ENCODE results near the gene KRTAP4-6. TPM values are rescaled to one million over a fixed set of nuclear protein-coding genes. Genes with fewer than 3 reads are reported as not detected.
"Not testable (repeated sequence)": the region's sequence is repeated elsewhere in the genome, so short reads cannot be mapped to it uniquely, and the experiment has no call there.

The KRTAP4-6 gene
- total RNA-seq = not detected
- long read RNA-seq = 0 reads

DNA sequence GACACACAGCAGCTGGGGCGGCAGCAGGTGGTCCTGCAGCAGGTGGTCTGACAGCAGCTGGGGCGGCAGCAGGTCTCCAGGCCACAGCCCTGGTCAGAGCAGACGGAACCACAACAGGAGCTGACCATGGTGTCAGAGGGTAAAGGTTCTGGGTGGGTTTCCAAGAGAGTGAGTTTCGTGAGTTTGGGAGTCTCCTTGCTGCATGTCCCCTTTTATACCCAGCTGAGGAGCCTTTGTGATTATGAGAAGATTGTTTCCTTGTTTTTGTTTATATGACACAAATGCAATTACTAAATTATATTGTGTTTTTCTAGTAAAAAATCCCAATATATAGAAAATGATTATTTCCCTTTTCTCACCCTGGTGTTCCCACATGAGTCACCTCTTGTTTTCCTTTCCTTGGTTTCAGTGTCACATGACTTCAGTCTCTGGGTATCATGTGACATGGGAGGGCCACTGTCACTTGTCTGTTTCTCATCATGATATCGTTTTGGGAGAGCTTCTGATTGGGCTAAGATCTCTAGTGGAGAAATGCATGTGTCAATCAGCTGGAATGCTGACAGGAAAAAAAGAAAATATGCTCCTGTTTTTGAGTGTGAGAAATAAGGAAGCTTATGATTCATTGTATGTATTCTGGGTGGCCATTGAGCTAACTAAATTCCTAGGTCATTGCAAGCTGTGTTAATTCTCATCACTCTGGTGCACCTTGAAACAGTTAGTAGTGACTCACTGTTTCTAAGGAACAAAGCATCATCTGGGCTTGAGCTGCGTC, at the start of gene KRTAP4-6:
KRTAP4-6 (minus strand) TSS at position 185 of the 772 bp plus-strand sequence; CDS start at position 128, 57 bp downstream.
- no peak for ATAC-seq
- no peak for DNase-seq
- intact Hi-C loops (cut with DNase I, micrococcal nuclease) = no loop called here

- intact Hi-C loops (cut with DNase I, micrococcal nuclease); ATAC-seq; DNase-seq: not testable (repeated sequence)
Measured at GRCh38 chr17:41189837-41190318, 49.5 kb upstream of the KRTAP4-6 start, which contains the start of gene KRTAP9-1. TSS of gene KRTAP9-1 (plus strand) at chr17:41189887. CDS start at chr17:41189887, 0 bp downstream.

- ATAC-seq (no peak), DNase-seq (no peak)
- intact Hi-C loops (cut with DNase I, micrococcal nuclease) = no loop called here
Measured at GRCh38 chr17:41186872-41187271, 46.5 kb upstream of the KRTAP4-6 start.

DNA sequence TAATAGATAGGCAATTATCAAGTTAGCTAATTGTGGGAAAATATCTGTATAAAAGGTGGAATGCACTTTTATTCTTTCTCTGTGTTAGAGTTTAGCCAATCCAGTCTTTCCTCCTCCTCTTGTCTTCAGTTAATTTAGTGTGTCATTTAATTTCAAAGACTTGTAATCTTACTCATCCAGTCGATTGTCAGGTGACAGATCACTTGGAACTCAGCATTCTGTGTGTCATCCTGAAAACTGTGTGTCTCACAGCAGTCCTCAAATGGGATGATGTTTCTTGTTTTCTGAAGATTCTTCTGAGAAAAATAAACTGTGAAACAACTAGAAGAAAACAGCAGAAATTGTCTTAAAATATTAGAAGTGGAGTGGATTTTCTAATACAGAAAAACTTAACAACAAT, 44.7 kb upstream of the KRTAP4-6 start:
- ATAC-seq (no peak), DNase-seq (no peak)
- intact Hi-C loops (cut with DNase I, micrococcal nuclease) = no loop called here

- intact Hi-C loops (cut with DNase I, micrococcal nuclease) = no loop called here
- DNase-seq (no peak), ATAC-seq (no peak)
Measured at GRCh38 chr17:41184480-41184961, 44.2 kb upstream of the KRTAP4-6 start, which contains the start of gene KRTAP4-1. TSS of gene KRTAP4-1 (minus strand) at chr17:41184911. CDS start at chr17:41184854, 57 bp downstream.

DNA sequence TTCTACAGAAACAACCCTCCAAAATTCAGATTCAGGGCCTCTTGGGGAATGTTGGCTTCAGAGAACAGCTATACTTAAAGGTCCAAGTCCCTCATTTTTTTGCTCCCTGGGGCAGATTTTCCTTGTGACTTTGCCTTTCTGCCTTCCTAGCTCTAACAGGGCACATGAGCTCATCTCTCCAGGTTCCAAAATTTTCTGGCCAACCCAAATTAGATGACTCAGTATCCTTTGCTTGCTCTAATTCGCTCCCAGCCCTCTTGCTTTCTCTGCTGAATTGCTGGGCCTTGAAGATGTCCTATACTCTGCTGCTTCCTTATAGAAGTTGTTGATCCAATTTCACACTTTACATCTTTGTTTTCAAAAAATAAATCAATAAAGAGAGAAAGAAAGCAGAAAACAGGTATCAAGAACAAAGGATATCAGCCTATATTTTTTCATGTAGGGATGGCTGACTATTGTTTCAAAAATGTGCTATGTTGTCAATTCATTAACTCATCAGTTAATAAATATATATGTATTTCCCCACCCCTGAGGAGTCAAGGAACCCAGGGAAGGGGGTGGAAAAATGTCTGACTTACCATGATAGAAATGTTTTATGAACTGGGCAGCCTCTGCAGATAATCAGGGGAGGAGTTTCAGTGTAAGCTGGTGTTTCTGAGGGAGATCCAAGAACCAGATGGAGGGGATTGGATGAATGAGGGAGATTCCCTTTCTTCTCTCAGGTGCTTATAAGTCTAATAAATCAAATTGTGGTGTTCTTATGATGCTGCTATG, 38.7 kb upstream of the KRTAP4-6 start:
- ATAC-seq = no peak
- intact Hi-C loops (cut with DNase I, micrococcal nuclease) = no loop called here
- no peak for DNase-seq

GRCh38 chr17:41178341-41178740, 38.0 kb upstream of the KRTAP4-6 start:
- intact Hi-C loops (cut with DNase I, micrococcal nuclease) = no loop called here
- no peak for ATAC-seq
- DNase-seq = no peak

DNA sequence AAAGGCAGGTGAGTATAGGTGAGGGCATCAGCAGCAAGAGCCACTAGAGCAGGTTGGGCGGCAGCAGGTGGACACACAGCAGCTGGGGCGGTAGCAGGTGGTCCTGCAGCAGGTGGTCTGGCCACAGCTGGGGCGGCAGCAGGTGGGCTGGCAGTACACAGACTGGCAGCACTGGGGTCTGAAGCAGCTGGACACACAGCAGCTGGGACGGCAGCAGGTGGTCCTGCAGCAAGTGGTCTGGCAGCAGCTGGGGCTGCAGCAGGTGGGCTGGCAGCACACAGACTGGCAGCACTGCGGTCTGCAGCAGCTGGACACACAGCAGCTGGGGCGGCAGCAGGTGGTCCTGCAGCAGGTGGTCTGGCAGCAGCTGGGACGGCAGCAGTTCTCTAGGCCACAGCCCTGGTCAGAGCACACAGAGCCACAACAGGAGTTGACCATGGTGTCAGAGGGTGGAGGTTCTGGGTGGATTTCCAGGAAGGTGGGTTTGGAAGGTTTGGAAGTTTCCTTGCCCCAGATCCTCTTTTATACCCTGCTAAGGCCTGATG, 37.5 kb upstream of the KRTAP4-6 start, which contains the start of gene KRTAP4-2:
KRTAP4-2 (minus strand) TSS at position 495 of the 545 bp plus-strand sequence; CDS start at position 438, 57 bp downstream.
- DNase-seq (no peak), ATAC-seq (no peak)
- intact Hi-C loops (cut with DNase I, micrococcal nuclease) = no loop called here

- no peak for ATAC-seq
- intact Hi-C loops (cut with DNase I, micrococcal nuclease) = no loop called here
- DNase-seq = no peak
Measured at GRCh38 chr17:41176744-41177387, 36.5 kb upstream of the KRTAP4-6 start.

DNA sequence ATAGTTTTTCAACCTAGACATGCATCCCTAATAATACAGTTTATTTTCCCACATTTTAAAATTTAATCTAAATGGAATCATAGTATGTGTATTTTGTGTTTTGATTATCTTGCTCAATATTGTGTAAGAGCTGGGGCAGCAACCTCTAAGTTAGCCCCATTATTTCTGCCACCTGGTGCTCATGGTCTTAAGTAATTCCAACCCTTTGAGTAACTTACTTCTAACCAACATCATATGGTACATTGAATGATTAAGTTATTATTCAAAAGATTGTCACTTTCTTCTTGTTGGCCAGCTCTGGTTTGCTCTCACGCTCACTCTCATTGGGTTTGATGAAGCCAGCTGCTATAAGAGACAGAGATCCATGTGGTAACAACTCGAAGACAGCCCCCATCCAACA, 31.5 kb upstream of the KRTAP4-6 start:
- ATAC-seq (no peak), DNase-seq (no peak)
- intact Hi-C loops (cut with DNase I, micrococcal nuclease) = no loop called here

DNA sequence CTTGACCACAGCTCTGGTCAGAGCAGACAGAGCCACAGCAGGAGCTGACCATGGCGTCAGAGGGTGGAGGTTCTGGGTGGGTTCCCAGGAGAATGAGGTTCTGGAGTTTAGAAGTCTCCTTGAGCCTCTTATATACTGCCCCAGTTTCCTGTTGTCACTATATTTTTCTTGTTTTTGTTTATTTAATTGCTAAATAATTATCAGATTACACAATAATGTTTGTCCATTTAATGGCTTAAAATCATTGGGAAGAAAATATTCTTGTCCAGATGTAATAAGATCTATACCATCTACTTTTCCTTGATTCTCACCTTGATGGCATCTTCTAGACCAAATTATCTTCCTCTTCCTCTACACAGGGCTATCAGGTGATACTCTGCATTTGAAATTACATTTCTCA, 27.8 kb upstream of the KRTAP4-6 start, which contains the start of gene KRTAP4-3:
KRTAP4-3 (minus strand) TSS at position 101 of the 400 bp plus-strand sequence; CDS start at position 52, 49 bp downstream.
- intact Hi-C loops (cut with DNase I, micrococcal nuclease) = no loop called here
- no peak for ATAC-seq
- DNase-seq = no peak

- no peak for ATAC-seq
- no peak for DNase-seq
- intact Hi-C loops (cut with DNase I, micrococcal nuclease) = no loop called here
Measured at GRCh38 chr17:41167561-41167960, 27.2 kb upstream of the KRTAP4-6 start.

GRCh38 chr17:41163828-41164227, 23.5 kb upstream of the KRTAP4-6 start:
- DNase-seq = no peak
- no peak for ATAC-seq
- intact Hi-C loops (cut with DNase I, micrococcal nuclease) = no loop called here

DNA sequence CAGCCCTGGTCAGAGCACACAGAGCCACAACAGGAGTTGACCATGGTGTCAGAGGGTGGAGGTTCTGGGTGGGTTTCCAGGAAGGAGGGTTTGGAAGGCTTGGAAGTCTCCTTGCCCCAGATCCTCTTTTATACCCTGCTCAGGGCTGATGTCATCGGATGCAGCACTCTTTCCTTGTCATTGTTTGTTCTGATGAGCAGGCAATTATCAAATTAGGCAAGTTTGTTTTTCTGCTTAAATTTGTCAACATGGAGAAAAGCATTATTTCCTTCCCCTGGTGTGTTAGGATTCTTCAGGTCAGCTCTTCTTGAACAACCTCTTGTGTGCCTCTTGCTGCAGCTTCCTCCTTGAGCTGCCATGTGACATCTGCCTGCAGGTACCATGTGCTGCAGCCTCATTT, 20.3 kb upstream of the KRTAP4-6 start, which contains the start of gene KRTAP4-4:
KRTAP4-4 (minus strand) TSS at position 101 of the 400 bp plus-strand sequence; CDS start at position 44, 57 bp downstream.
- DNase-seq (no peak), ATAC-seq (no peak)
- intact Hi-C loops (cut with DNase I, micrococcal nuclease) = no loop called here

DNA sequence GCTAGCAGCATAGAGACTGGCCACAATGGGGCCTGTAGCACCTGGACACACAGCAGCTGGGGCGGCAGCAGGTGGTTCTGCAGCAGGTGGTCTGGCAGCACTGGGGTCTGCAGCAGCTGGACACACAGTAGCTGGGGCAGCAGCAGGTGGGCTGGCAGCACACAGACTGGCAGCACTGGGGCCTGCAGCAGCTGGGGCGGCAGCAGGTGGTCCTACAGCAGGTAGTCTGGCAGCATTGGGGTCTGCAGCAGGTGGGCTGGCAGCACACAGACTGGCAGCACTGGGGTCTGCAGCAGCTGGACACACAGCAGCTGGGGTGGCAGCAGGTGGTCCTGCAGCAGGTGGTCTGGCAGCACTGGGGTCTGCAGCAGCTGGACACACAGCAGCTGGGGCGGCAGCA, 19.8 kb upstream of the KRTAP4-6 start:
- DNase-seq; intact Hi-C loops (cut with DNase I, micrococcal nuclease); ATAC-seq: not testable (repeated sequence)

GRCh38 chr17:41153856-41154255, 13.5 kb upstream of the KRTAP4-6 start:
- DNase-seq (no peak), ATAC-seq (no peak)
- intact Hi-C loops (cut with DNase I, micrococcal nuclease) = no loop called here

- intact Hi-C loops (cut with DNase I, micrococcal nuclease) = no loop called here
- no peak for DNase-seq
- no peak for ATAC-seq
Measured at GRCh38 chr17:41151525-41151924, 11.2 kb upstream of the KRTAP4-6 start.

DNA sequence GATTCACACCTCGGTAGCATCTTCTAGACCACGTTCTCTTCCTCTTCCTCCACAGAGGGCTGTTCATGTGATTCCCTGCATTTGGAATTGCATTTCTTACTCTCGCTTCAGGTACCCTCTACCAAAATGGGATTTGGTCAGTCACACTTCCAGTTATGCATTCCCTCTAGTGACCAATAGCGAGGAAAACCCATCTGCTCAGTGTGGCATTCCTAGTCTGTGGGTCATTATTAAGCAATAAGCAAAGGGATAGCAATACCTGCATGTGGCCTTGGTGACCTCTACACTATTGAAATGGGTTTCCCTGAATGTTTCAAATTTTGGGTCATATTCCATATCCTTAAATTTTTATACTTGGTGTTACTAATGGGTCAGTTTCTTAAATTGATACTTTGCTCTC, 9.7 kb upstream of the KRTAP4-6 start:
- no peak for ATAC-seq
- no peak for DNase-seq
- intact Hi-C loops (cut with DNase I, micrococcal nuclease) = no loop called here

GRCh38 chr17:41149652-41149985, 9.3 kb upstream of the KRTAP4-6 start, which contains the start of gene KRTAP4-5:
TSS of gene KRTAP4-5 (minus strand) at chr17:41149825. CDS start at chr17:41149767, 58 bp downstream.
- DNase-seq = no peak
- intact Hi-C loops (cut with DNase I, micrococcal nuclease) = no loop called here
- no peak for ATAC-seq

All from left colon (tissue), 2 donors.